Measurements from ENCODE around the gene TTC13. TPM values are rescaled to one million over a fixed set of nuclear protein-coding genes. Genes with fewer than 3 reads are reported as not detected.

Gene TTC13
- total RNA-seq, 2 donors from 2014 or later = 3.9 to 5.5 TPM

GRCh38 chr1:231021540-231022031 lies 42.9 kb upstream of the TTC13 start:
- H3K4me1 ChIP-seq = peaks cover 0 to 9% of the 10 kb centered on the region in 2 donors
- H3K4me3 ChIP-seq = no peak overlapping the region
- H3K27me3 ChIP-seq = no peaks in the 10 kb centered on the region
- H3K9me3 ChIP-seq = no peaks in the 10 kb centered on the region
- TF ChIP-seq CTCF (IDR thresholded peaks at IDR 0.05) = no peak
- no peaks in the 10 kb centered on the region for H3K36me3 ChIP-seq
- DNase-seq (ENCODE audit: low spot score) = no peak
- H3K27ac ChIP-seq = peak overlapping the region in 1 of 2 donors; percentile 39

- Histone ChIP-seq H3K36me3 (no peaks in the 10 kb centered on the region), H3K4me1 (peaks cover 0 to 9% of the 10 kb centered on the region in 2 donors), H3K4me3 (no peak overlapping the region), H3K27me3 (no peaks in the 10 kb centered on the region), H3K9me3 (no peaks in the 10 kb centered on the region), H3K27ac (peak overlapping the region; percentile 39)
- no peak for DNase-seq (ENCODE audit: low spot score)
- TF ChIP-seq CTCF (IDR thresholded peaks at IDR 0.05) = no peak
Measured at GRCh38 chr1:231020816-231021215, 42.2 kb upstream of the TTC13 start.

GRCh38 chr1:231020139-231020601 lies 41.5 kb upstream of the TTC13 start:
- Histone ChIP-seq H3K27me3 (no peaks in the 10 kb centered on the region), H3K36me3 (no peaks in the 10 kb centered on the region), H3K27ac (peak overlapping the region; percentile 39), H3K4me1 (peaks cover 0 to 9% of the 10 kb centered on the region in 2 donors), H3K4me3 (no peak overlapping the region), H3K9me3 (no peaks in the 10 kb centered on the region)
- DNase-seq (ENCODE audit: low spot score) = no peak
- no peak for TF ChIP-seq CTCF (IDR thresholded peaks at IDR 0.05)

GRCh38 chr1:231019711-231020110 lies 41.0 kb upstream of the TTC13 start:
- Histone ChIP-seq H3K4me3 (no peak overlapping the region), H3K27me3 (no peaks in the 10 kb centered on the region), H3K4me1 (peaks cover 0 to 9% of the 10 kb centered on the region in 2 donors), H3K36me3 (no peaks in the 10 kb centered on the region), H3K27ac (no peak overlapping the region), H3K9me3 (no peaks in the 10 kb centered on the region)
- no peak for TF ChIP-seq CTCF (IDR thresholded peaks at IDR 0.05)
- DNase-seq (ENCODE audit: low spot score) = no peak

- H3K9me3 ChIP-seq = no peaks in the 10 kb centered on the region
- H3K36me3 ChIP-seq = no peaks in the 10 kb centered on the region
- H3K4me3 ChIP-seq = no peak overlapping the region
- H3K27ac ChIP-seq = no peak overlapping the region
- TF ChIP-seq CTCF (IDR thresholded peaks at IDR 0.05) = no peak
- no peaks in the 10 kb centered on the region for H3K27me3 ChIP-seq
- H3K4me1 ChIP-seq = peaks cover 0 to 9% of the 10 kb centered on the region in 2 donors
- DNase-seq (ENCODE audit: low spot score) = no peak
Measured at GRCh38 chr1:231016966-231017365, 38.3 kb upstream of the TTC13 start.

GRCh38 chr1:231016234-231016633 lies 37.6 kb upstream of the TTC13 start:
- TF ChIP-seq CTCF (IDR thresholded peaks at IDR 0.05) = no peak
- DNase-seq (ENCODE audit: low spot score) = no peak
- Histone ChIP-seq H3K27ac (no peak overlapping the region), H3K4me1 (peaks cover 0 to 9% of the 10 kb centered on the region in 2 donors), H3K36me3 (no peaks in the 10 kb centered on the region), H3K27me3 (no peaks in the 10 kb centered on the region), H3K4me3 (no peak overlapping the region), H3K9me3 (no peaks in the 10 kb centered on the region)
